K562 treated with DMSO at 1 percent for 24 hours (cell line): ENCODE measurements around the gene SPATA45. TPM values are rescaled to one million over a fixed set of nuclear protein-coding genes. Genes with fewer than 3 reads are reported as not detected.

Source experiments
- total RNA-seq: library from RNA; unstranded; fragments of 300-600 nt; gene quantifications from 2 replicates; pipeline ENCODE4 v1.2.3, GENCODE V29; 2022; ENCODE audit warnings: low read depth; ENCODE audit not compliant: insufficient read depth

Gene SPATA45
- not detected in 2 replicates for total RNA-seq

DNA sequence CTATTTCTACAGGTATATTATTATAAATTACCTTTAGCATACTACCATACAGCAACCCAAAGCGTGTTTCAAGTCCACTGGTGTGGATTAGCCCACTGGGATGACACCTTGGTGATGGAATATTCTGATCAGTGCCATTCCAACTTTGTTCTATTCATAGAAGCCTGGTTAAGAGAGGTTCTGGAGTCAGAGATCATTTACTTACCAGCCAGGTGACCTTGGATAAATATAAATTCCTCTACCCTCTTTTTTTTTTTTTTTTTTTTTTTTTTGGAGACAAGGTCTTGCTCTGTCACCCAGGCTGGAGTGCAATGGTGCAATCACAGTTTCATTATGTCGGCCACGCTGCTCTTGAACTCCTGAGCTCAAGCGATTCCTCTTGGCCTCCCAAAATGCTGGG, at the start of gene SPATA45:
Gene SPATA45, minus strand, starts transcription at position 101 of the 400 bp plus-strand sequence. CDS start 11,500 bp downstream, outside the sequence.

DNA sequence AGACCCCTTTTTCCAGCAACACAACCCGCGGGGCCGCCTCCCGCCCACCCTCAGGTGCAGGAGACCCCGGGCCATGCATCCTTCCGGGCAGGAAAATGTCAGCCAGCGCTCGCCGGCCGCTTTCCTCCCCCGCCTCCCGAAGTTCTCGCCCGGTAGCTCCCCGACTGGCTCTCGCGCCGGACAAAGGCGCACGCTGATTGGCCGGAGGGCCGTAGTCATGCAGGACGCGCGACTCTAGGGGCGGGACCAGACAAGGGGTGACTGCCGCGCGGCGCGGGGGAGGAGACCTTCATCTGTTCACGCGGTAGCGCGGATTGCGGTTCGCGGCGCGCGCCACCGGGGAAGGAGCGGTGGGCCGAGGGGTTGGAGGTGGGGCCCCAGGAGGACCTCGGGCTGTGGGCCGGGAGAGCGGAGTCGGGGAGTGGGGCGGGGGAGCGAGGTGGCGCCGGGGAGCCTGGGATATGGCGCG, 10.6 kb upstream of the SPATA45 start, which contains the start of gene FLVCR1:
Gene FLVCR1, plus strand, starts transcription at position 284 of the 469 bp plus-strand sequence. Its CDS starts 178 bp downstream, at position 462.

DNA sequence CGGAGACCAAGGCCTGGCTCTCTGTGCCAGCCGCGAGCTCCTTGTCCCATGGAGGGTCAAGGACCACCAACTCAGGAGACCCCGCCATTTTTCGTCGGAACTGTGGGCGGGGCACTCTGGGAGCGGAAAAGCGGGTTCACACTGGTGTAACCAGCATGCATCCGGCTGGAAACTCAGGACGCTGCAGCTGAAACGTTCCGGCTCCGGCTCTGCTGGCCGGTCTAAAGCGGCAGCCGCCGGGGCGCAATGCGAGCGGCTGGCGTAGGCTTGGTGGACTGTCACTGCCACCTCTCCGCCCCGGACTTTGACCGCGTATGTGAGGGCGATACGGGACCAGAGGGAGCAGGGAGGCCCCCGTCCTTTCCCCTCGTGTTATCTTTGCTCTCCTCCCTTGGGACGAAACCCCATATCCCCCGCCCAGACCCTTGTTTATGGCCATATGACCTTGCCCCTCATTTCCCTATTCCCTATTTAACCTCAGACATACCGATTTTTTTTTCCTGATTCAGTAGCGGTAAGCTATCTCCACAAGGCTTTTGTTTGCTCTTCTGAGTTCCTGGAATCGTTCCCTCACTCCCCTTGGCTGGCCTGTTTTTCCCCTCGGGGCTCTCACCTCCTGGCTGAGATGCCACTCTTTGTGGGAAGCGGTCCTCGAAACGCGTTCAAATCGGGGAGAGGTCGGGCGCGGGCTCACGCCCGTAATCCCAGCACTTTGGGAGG, 55.6 kb downstream of the SPATA45 start, which contains the start of the genes NSL1 and TATDN3:
Gene NSL1, minus strand, starts transcription at position 102 of the 720 bp plus-strand sequence. Its CDS starts 14 bp downstream, at position 88.
Gene TATDN3, plus strand, starts transcription at position 219 of the 720 bp plus-strand sequence. Its CDS starts 28 bp downstream, at position 247.

Other genes starting within 250 kb of the SPATA45 start
- gene ATF3, start 238.9 kb downstream of the SPATA45 start, total RNA-seq, result 38.8 and 42.2 TPM in 2 replicates
- gene BATF3, start 147.8 kb downstream of the SPATA45 start, total RNA-seq, result 5.0 and 8.4 TPM in 2 replicates
- 50.9 and 59.6 TPM in 2 replicates for gene NSL1, start 55.9 kb downstream of the SPATA45 start, total RNA-seq
- gene TATDN3, start 55.8 kb downstream of the SPATA45 start, total RNA-seq, result 23.6 and 39.1 TPM in 2 replicates
- gene FLVCR1, start 10.6 kb upstream of the SPATA45 start, total RNA-seq, result 3.9 and 5.3 TPM in 2 replicates
- not detected in 2 replicates for gene VASH2, start 102.9 kb upstream of the SPATA45 start, total RNA-seq
- 16.0 and 20.1 TPM in 2 replicates for gene ANGEL2, start 168.2 kb upstream of the SPATA45 start, total RNA-seq
- gene RPS6KC1, start 203.6 kb upstream of the SPATA45 start, total RNA-seq, result 11.0 and 12.8 TPM in 2 replicates